IMR-90 (cell line): Measurements from ENCODE around the gene FGD5. TPM values are rescaled to one million over a fixed set of nuclear protein-coding genes. Genes with fewer than 3 reads are reported as not detected.

ENCODE experiments used
- ATAC-seq: fragments of 200-7000 bp; cut with Tn5 transposase; 2 replicates; pipeline ENCODE4 v1.9.1; 2020; ENCODE audit warnings: low read depth, mild to moderate bottlenecking, moderate library complexity
- BruUV-seq: library from RNA; stranded (reverse); fragments of 400-500 nt; replicated peaks from 2 replicates; lab custom pipeline; 2021; lab: Mats Ljungman, UMichigan
- CTCF ChIA-PET: fragments of 300-600 bp; formaldehyde crosslinking; extraction: SDS; loops from one replicate; lab custom pipeline; 2021; ENCODE audit warnings: antibody characterized with exemption; lab: Yijun Ruan, JAX
- POLR2A ChIA-PET: fragments of 300-600 bp; sonication (Branson Sonifier 250); formaldehyde crosslinking; loops from one replicate; lab custom pipeline; 2022; ENCODE audit warnings: antibody characterized with exemption; ENCODE audit not compliant: unreplicated experiment; lab: Charles Lee
- DNase-seq: peaks from one replicate; pipeline ENCODE4 v3.0.0; 2013
- H2AFZ ChIP-seq: replicated peaks from 2 replicates; pipeline ENCODE3; 2013; ENCODE audit warnings: low read length, mild to moderate bottlenecking; ENCODE audit not compliant: poor library complexity
- H2AK5ac ChIP-seq: 2 replicates; pipeline ENCODE4 v1.6.1; 2013; ENCODE audit warnings: low read depth, low read length, inconsistent platforms
- H2AK9ac ChIP-seq: replicated peaks from 2 replicates; pipeline ENCODE3; 2013; ENCODE audit warnings: mild to moderate bottlenecking, low read depth, low read length, moderate library complexity; ENCODE audit not compliant: poor library complexity
- H2BK120ac ChIP-seq: 2 replicates; pipeline ENCODE4 v1.6.1; 2013; ENCODE audit warnings: low read depth, low read length, inconsistent platforms
- H2BK15ac ChIP-seq: 3 replicates; pipeline ENCODE4 v1.6.1; 2013; ENCODE audit warnings: low read depth, low read length, inconsistent platforms
- H2BK20ac ChIP-seq: 2 replicates; pipeline ENCODE4 v1.6.1; 2013; ENCODE audit warnings: low read depth, mild to moderate bottlenecking, inconsistent platforms, low read length, moderate library complexity
- H2BK5ac ChIP-seq: 2 replicates; pipeline ENCODE4 v1.6.1; 2013; ENCODE audit warnings: mild to moderate bottlenecking, low read depth, low read length, inconsistent platforms; ENCODE audit not compliant: poor library complexity, severe bottlenecking
- H3K14ac ChIP-seq: replicated peaks from 2 replicates; pipeline ENCODE4 v1.6.1; 2013; ENCODE audit warnings: low read depth, low read length, inconsistent platforms
- H3K18ac ChIP-seq: 2 replicates; pipeline ENCODE4 v1.6.1; 2013; ENCODE audit warnings: low read depth, low read length, control low read depth
- H3K23ac ChIP-seq: 2 replicates; pipeline ENCODE4 v1.6.1; 2013; ENCODE audit warnings: low read depth, low read length, inconsistent platforms
- H3K27ac ChIP-seq: 2 replicates; pipeline ENCODE4 v1.5.1; 2013; ENCODE audit warnings: mild to moderate bottlenecking, control low read depth, low read length; ENCODE audit not compliant: insufficient read depth
- H3K27me3 ChIP-seq: 2 replicates; pipeline ENCODE4 v1.6.1; 2013; ENCODE audit warnings: low read length; ENCODE audit not compliant: control insufficient read depth, insufficient read depth
- H3K36me3 ChIP-seq: 2 replicates; pipeline ENCODE4 v1.6.1; 2013; ENCODE audit warnings: low read length, mixed read lengths; ENCODE audit not compliant: control insufficient read depth, insufficient read depth
- H3K4ac ChIP-seq: 2 replicates; pipeline ENCODE4 v1.6.1; 2013; ENCODE audit warnings: low read depth, low read length, inconsistent platforms
- H3K4me1 ChIP-seq: 2 replicates; pipeline ENCODE4 v1.6.1; 2013; ENCODE audit warnings: low read length, mixed read lengths; ENCODE audit not compliant: control insufficient read depth, insufficient read depth
- H3K4me2 ChIP-seq: 2 replicates; pipeline ENCODE4 v1.6.1; 2013; ENCODE audit warnings: low read depth, mild to moderate bottlenecking, control low read depth, low read length, moderate library complexity
- H3K4me3 ChIP-seq: 2 replicates; pipeline ENCODE4 v1.5.1; 2013; ENCODE audit warnings: low read depth, mild to moderate bottlenecking, control low read depth, low read length, moderate library complexity; ENCODE audit not compliant: insufficient read depth
- H3K56ac ChIP-seq: 2 replicates; pipeline ENCODE4 v1.6.1; 2013; ENCODE audit warnings: low read length, inconsistent platforms; ENCODE audit not compliant: insufficient read depth; ENCODE audit errors: extremely low read depth
- H3K79me1 ChIP-seq, 2 experiments: 2 replicates each; pipeline ENCODE4 v1.6.1; 2013; ENCODE audit warnings: low read length in 2 of 2, inconsistent platforms in 1 of 2, low read depth in 1 of 2
- H3K9ac ChIP-seq: 2 replicates; pipeline ENCODE4 v1.6.1; 2013; ENCODE audit warnings: low read depth, low read length, control low read depth
- H3K9me1 ChIP-seq: 2 replicates; pipeline ENCODE4 v1.6.1; 2013; ENCODE audit warnings: low read length, inconsistent platforms; ENCODE audit not compliant: insufficient read depth
- H3K9me3 ChIP-seq: 2 replicates; pipeline ENCODE4 v1.6.1; 2013; ENCODE audit warnings: low read length; ENCODE audit not compliant: control insufficient read depth, insufficient read depth
- H4K20me1 ChIP-seq: 2 replicates; pipeline ENCODE4 v1.6.1; 2013; ENCODE audit warnings: low read length, inconsistent platforms; ENCODE audit not compliant: insufficient read depth
- H4K5ac ChIP-seq: 2 replicates; pipeline ENCODE4 v1.6.1; 2013; ENCODE audit warnings: mild to moderate bottlenecking, low read depth, low read length, control low read depth
- H4K8ac ChIP-seq, 2 experiments: 2 replicates each; pipeline ENCODE4 v1.6.1; 2013; ENCODE audit warnings: low read depth in 2 of 2, low read length in 2 of 2, control low read depth in 1 of 2, inconsistent platforms in 1 of 2
- H4K91ac ChIP-seq: 2 replicates; pipeline ENCODE4 v1.6.1; 2013; ENCODE audit warnings: low read depth, low read length, inconsistent platforms; ENCODE audit not compliant: insufficient read depth
- CEBPB ChIP-seq: IDR thresholded peaks from 2 replicates; pipeline ENCODE4 v1.6.1; 2012; ENCODE audit warnings: low read depth, low read length, improper control_type of control experiment
- CHD1 ChIP-seq: IDR thresholded peaks from 2 replicates; pipeline ENCODE4 v1.6.1; 2012; ENCODE audit warnings: low read depth, low read length, improper control_type of control experiment
- FOS ChIP-seq: fragments of 150-350 bp; IDR thresholded peaks from 2 replicates; pipeline ENCODE4 v1.6.1; 2016; ENCODE audit warnings: low read depth, low read length
- MAFK ChIP-seq: IDR thresholded peaks from 2 replicates; pipeline ENCODE4 v1.6.1; 2012; ENCODE audit warnings: low read depth, low read length, improper control_type of control experiment
- MAZ ChIP-seq: IDR thresholded peaks from 2 replicates; pipeline ENCODE4 v1.6.1; 2012; ENCODE audit warnings: low read depth, mild to moderate bottlenecking, low read length, improper control_type of control experiment, moderate library complexity, borderline replicate concordance
- NFE2L2 ChIP-seq: fragments of 150-350 bp; IDR thresholded peaks from 2 replicates; pipeline ENCODE4 v1.6.1; 2016; ENCODE audit warnings: low read depth, mild to moderate bottlenecking, low read length
- POLR2A ChIP-seq: IDR thresholded peaks from 2 replicates; pipeline ENCODE4 v1.6.1; 2012; ENCODE audit warnings: mild to moderate bottlenecking, low read depth, low read length
- RCOR1 ChIP-seq: IDR thresholded peaks from 2 replicates; pipeline ENCODE4 v1.6.1; 2012; ENCODE audit warnings: mild to moderate bottlenecking, low read length, improper control_type of control experiment; ENCODE audit not compliant: insufficient replicate concordance
- RFX5 ChIP-seq: IDR thresholded peaks from 2 replicates; pipeline ENCODE4 v1.8.0; 2012; ENCODE audit warnings: low read depth, mild to moderate bottlenecking, low read length, moderate library complexity
- SMC3 ChIP-seq: fragments of 150-350 bp; IDR thresholded peaks from 2 replicates; pipeline ENCODE4 v1.6.1; 2016; ENCODE audit warnings: low read depth, mild to moderate bottlenecking, antibody characterized with exemption, low read length, moderate library complexity
- WGBS, 2 experiments: methylation state at CpG; one replicate each; pipeline versions ENCODE4 v1.1.5 to v1.1.7; 2013; ENCODE audit warnings: missing lambda C conversion rate in 2 of 2; ENCODE audit not compliant: insufficient read length in 1 of 2; ENCODE audit errors: extremely low coverage in 2 of 2; 5-methylcytosine and 5-hydroxymethylcytosine counted together
- dilution Hi-C: fragments of 300-500 bp; cut with HindIII; formaldehyde crosslinking; loops from one replicate; pipeline ENCODE4 v1.14.3; 2018; ENCODE audit warnings: low sequenced_read_pairs; ENCODE audit not compliant: unreplicated experiment
- in situ Hi-C: fragments of 300-500 bp; cut with MboI; formaldehyde crosslinking; loops from 3 replicates; pipeline ENCODE4 v1.14.3; 2019; ENCODE audit warnings: low sequenced_read_pairs, inconsistent platforms, mixed read lengths
- intact Hi-C: fragments of 100-400 bp; cut with micrococcal nuclease; formaldehyde crosslinking; loops from 2 replicates; pipeline ENCODE4 v1.10.0; 2022
- polyA plus RNA-seq, 3 experiments: library from polyadenylated mRNA; depleted of rRNA; stranded (reverse); fragments of >200 nt; gene quantifications; 2 replicates each; pipeline ENCODE4 v1.2.3, GENCODE V29; 2012; ENCODE audit warnings: low replicate concordance in 1 of 3
- total RNA-seq: library from RNA; depleted of rRNA; stranded (reverse); fragments of >200 nt; gene quantifications from 2 replicates; pipeline ENCODE4 v1.2.3, GENCODE V29; 2012
- TF ChIP-seq, protein P1 (sequence below): conservative IDR thresholded peaks from 2 replicates; pipeline ENCODE4 v1.5.1; 2012; ENCODE audit warnings: mild to moderate bottlenecking, low read depth, low read length, improper control_type of control experiment
- TF ChIP-seq, protein P2 (sequence below): fragments of 150-350 bp; IDR thresholded peaks from 2 replicates; pipeline ENCODE4 v1.6.1; 2016; ENCODE audit warnings: low read depth, mild to moderate bottlenecking, low read length, moderate library complexity, borderline replicate concordance
- TF ChIP-seq, protein P3 (sequence below): fragments of 150-350 bp; IDR thresholded peaks from 2 replicates; pipeline ENCODE4 v1.6.1; 2017; ENCODE audit warnings: mild to moderate bottlenecking, antibody characterized with exemption, low read length, low read depth

FGD5 gene
- total and polyA plus RNA-seq, 2 of the 4 experiments (the other 2 are of a cell fraction), result not detected

- Histone ChIP-seq H3K27ac (no peak overlapping the region), H3K36me3 (no peaks in the 10 kb centered on the region), H3K4me3 (no peak overlapping the region), H2BK5ac (no peak overlapping the region), H3K4me2 (no peak overlapping the region), H2BK20ac (no peak overlapping the region), H3K9me1 (no peaks in the 10 kb centered on the region; the same call in 1 of the 2 replicates), H4K8ac (no peak overlapping the region), H3K4me1 (no peaks in the 10 kb centered on the region), H3K4ac (no peak overlapping the region), H3K27me3 (peaks cover 18% of the 10 kb centered on the region), H3K9ac (no peak overlapping the region), H4K5ac (no peak overlapping the region), H2AFZ (no peak overlapping the region), H3K14ac (no peak overlapping the region), H2BK15ac (no peak overlapping the region), H4K91ac (no peak overlapping the region), H2AK5ac (no peak overlapping the region), H4K20me1 (no peaks in the 10 kb centered on the region), H3K9me3 (no peaks in the 10 kb centered on the region), H3K56ac (no peak overlapping the region), H3K79me1 (no peaks in the 10 kb centered on the region), H3K18ac (no peak overlapping the region), H2AK9ac (no peak overlapping the region), H3K23ac (no peak overlapping the region), H2BK120ac (no peak overlapping the region)
- POLR2A ChIA-PET, result no interaction called here
- CTCF ChIA-PET, result no interaction called here
- TF ChIP-seq, protein P1, sequence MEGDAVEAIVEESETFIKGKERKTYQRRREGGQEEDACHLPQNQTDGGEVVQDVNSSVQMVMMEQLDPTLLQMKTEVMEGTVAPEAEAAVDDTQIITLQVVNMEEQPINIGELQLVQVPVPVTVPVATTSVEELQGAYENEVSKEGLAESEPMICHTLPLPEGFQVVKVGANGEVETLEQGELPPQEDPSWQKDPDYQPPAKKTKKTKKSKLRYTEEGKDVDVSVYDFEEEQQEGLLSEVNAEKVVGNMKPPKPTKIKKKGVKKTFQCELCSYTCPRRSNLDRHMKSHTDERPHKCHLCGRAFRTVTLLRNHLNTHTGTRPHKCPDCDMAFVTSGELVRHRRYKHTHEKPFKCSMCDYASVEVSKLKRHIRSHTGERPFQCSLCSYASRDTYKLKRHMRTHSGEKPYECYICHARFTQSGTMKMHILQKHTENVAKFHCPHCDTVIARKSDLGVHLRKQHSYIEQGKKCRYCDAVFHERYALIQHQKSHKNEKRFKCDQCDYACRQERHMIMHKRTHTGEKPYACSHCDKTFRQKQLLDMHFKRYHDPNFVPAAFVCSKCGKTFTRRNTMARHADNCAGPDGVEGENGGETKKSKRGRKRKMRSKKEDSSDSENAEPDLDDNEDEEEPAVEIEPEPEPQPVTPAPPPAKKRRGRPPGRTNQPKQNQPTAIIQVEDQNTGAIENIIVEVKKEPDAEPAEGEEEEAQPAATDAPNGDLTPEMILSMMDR, result no peak
- TF ChIP-seq CEBPB, result no peak
- TF ChIP-seq, protein P2, sequence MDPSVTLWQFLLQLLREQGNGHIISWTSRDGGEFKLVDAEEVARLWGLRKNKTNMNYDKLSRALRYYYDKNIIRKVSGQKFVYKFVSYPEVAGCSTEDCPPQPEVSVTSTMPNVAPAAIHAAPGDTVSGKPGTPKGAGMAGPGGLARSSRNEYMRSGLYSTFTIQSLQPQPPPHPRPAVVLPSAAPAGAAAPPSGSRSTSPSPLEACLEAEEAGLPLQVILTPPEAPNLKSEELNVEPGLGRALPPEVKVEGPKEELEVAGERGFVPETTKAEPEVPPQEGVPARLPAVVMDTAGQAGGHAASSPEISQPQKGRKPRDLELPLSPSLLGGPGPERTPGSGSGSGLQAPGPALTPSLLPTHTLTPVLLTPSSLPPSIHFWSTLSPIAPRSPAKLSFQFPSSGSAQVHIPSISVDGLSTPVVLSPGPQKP, result no peak
- TF ChIP-seq NFE2L2, result no peak
- TF ChIP-seq, protein P3, sequence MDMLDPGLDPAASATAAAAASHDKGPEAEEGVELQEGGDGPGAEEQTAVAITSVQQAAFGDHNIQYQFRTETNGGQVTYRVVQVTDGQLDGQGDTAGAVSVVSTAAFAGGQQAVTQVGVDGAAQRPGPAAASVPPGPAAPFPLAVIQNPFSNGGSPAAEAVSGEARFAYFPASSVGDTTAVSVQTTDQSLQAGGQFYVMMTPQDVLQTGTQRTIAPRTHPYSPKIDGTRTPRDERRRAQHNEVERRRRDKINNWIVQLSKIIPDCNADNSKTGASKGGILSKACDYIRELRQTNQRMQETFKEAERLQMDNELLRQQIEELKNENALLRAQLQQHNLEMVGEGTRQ, result no peak
- no peak for TF ChIP-seq MAFK
- no peak for TF ChIP-seq SMC3
- TF ChIP-seq FOS, result no peak
- no peak for TF ChIP-seq MAZ
- TF ChIP-seq RCOR1, result no peak
- TF ChIP-seq CHD1, result no peak
- TF ChIP-seq POLR2A, result no peak
- TF ChIP-seq RFX5, result no peak
- ATAC-seq, result no peak
- WGBS, 2 experiments, result 80% methylated on average over 1 of the region's 8 CpGs; no CpG with 5 or more reads in 1 of the 2 experiments
- intact Hi-C loops (no loop called here), in situ Hi-C loops (no loop called here), dilution Hi-C loops (no loop called here)
- BruUV-seq, result no TSS peak
- DNase-seq, result no peak
Measured at GRCh38 chr3:14889943-14890342, 71.2 kb downstream of the FGD5 start.
